ENCODE measurements around the gene HYCC2.

- no peak for TF ChIP-seq CTCF (IDR thresholded peaks at IDR 0.05)
- no peak for TF ChIP-seq POLR2A (IDR thresholded peaks at IDR 0.05)
Measured at GRCh38 chr2:201046881-201047280, 24.6 kb downstream of the HYCC2 start.
